ENCODE data around the gene FAM43B. TPM values are rescaled to one million over a fixed set of nuclear protein-coding genes. Genes with fewer than 3 reads are reported as not detected.

Gene FAM43B
- polyA plus RNA-seq, 1 experiment, result not detected

DNA sequence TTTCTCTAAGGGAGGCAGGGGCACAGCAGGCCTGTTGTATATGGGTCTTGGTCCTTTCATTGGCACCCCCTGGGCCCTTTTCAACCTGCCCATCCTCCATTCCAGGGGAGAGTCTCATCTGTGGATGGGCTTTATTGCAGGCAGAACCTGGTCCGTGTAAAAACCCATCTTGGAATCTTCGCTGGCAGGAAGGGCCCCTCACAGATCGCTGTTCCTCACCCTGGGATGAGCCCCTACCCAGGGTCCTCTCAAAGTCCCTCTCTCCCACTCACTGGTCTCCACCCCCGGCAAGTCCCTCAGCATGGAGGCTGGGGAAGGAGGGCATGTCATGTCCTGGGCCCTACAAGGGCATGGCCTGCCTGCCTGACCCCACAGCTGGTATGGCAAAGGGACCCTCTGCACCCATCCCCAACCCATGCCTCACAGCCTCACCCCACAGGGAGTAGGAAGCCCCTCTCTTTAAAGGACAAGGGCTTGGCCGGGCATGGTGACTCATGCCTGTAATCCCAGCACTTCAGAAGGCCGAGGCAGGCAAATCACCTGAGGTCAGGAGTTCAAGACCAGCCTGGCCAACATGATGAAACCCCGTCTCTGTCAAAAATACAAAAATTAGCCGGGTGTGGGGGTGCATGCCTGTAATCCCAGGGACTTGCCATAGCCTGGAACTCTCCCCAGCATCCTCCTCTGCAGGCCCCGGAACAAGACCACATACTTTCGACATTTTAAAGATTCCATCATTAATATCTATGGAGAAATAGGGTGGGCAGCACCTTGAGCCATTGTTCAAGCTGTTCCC, 23.4 kb downstream of the FAM43B start:
- ChIA-PET POLR2A (no interaction called here), CTCF (interaction anchor here (1.0 to 8.0 kb wide), 19 partner anchors 9 to 86 kb away, joined by 3 to 125 read pairs (median 8); partner anchors contain the start of genes CDA, DDOST and PINK1)

DNA sequence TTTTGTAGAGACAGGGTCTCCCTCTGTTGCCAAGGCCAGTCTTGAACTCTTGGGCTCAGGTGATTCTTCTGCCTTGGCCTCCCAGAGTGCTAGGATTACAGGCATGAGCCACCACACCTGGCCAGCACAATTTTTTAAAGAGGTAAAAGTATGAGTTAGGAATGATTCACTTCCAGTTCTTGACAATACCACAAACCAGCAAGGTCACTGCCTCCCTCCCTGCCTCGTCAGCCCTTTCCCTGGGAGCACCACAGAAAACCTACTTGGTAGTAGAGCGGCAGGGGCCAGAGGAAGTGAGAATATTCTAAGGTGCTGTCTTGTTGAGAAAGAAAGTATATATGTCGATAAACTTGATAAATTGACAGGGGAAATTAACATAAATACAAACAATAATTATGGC, 25.7 kb downstream of the FAM43B start:
- no peak for DNase-seq (ENCODE audit: low read depth)
- CTCF ChIA-PET, result interaction anchor here (1.7 to 8.0 kb wide), 3 partner anchors 55 to 62 kb away, joined by 4 to 125 read pairs (median 64); partner anchors contain the start of gene PINK1

More for the DNA sequence above, 23.4 kb downstream of the FAM43B start:
- Histone ChIP-seq H3K4me3 (ENCODE audit: low read depth, low read length) (no peak overlapping the region), H3K27me3 (ENCODE audit: control insufficient read depth, insufficient read depth, low read length) (peaks cover 7% of the 10 kb centered on the region), H3K36me3 (ENCODE audit: control insufficient read depth, insufficient read depth, low read length) (no peaks in the 10 kb centered on the region)
- TF ChIP-seq, protein P1, sequence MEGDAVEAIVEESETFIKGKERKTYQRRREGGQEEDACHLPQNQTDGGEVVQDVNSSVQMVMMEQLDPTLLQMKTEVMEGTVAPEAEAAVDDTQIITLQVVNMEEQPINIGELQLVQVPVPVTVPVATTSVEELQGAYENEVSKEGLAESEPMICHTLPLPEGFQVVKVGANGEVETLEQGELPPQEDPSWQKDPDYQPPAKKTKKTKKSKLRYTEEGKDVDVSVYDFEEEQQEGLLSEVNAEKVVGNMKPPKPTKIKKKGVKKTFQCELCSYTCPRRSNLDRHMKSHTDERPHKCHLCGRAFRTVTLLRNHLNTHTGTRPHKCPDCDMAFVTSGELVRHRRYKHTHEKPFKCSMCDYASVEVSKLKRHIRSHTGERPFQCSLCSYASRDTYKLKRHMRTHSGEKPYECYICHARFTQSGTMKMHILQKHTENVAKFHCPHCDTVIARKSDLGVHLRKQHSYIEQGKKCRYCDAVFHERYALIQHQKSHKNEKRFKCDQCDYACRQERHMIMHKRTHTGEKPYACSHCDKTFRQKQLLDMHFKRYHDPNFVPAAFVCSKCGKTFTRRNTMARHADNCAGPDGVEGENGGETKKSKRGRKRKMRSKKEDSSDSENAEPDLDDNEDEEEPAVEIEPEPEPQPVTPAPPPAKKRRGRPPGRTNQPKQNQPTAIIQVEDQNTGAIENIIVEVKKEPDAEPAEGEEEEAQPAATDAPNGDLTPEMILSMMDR (IDR thresholded peaks at IDR 0.05; ENCODE audit: insufficient read depth, low read depth, low read length), result no peak
- no peak for DNase-seq (ENCODE audit: low read depth)

DNA sequence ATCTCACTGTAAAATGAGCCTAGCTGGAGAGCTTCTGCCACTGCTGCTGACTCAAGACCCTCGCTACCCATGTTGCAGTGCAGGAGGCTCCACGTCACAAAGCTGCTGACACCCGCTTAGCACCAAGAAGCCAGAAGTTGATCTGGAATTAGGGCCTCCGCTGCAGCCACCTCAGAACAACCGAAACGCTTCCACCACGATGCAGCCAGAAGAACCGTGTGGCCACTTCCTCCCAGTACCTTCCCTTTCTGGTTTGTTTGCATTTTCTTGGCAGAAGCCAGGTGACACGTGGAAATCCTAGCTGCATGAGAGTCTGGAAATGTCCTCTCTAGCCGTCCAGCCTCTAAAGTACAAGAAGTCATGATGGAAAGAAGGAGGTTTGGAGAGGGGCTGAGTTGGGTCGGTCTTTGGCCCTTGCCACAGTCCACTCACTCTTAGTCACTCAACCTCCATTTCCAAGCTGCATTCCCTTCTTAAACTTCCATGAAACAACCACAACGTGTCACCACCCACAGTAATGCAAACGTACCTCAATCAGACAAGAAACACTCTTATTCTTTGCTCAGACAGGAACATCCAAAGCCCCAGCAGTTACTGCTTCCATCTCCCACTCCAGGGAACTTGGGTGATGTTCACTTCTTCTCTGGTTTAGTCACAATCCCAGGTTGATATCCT, 26.5 kb downstream of the FAM43B start:
- no peak for DNase-seq (ENCODE audit: low read depth)
- Histone ChIP-seq H3K27me3 (ENCODE audit: control insufficient read depth, insufficient read depth, low read length) (peaks cover 2% of the 10 kb centered on the region), H3K36me3 (ENCODE audit: control insufficient read depth, insufficient read depth, low read length) (no peaks in the 10 kb centered on the region), H3K4me3 (ENCODE audit: low read depth, low read length) (no peak overlapping the region)
- TF ChIP-seq, protein P1 (IDR thresholded peaks at IDR 0.05; ENCODE audit: insufficient read depth, low read depth, low read length), result no peak
- ChIA-PET POLR2A (no interaction called here), CTCF (interaction anchor here (1.7 to 7.9 kb wide), 2 partner anchors 55 to 60 kb away, joined by 4 to 125 read pairs; partner anchors contain the start of gene PINK1)

More for the DNA sequence above, 25.7 kb downstream of the FAM43B start:
- Histone ChIP-seq H3K4me3 (ENCODE audit: low read depth, low read length) (no peak overlapping the region), H3K36me3 (ENCODE audit: control insufficient read depth, insufficient read depth, low read length) (no peaks in the 10 kb centered on the region), H3K27me3 (ENCODE audit: control insufficient read depth, insufficient read depth, low read length) (peaks cover 7% of the 10 kb centered on the region)
- POLR2A ChIA-PET, result no interaction called here
- TF ChIP-seq, protein P1 (IDR thresholded peaks at IDR 0.05; ENCODE audit: insufficient read depth, low read depth, low read length), result no peak

DNA sequence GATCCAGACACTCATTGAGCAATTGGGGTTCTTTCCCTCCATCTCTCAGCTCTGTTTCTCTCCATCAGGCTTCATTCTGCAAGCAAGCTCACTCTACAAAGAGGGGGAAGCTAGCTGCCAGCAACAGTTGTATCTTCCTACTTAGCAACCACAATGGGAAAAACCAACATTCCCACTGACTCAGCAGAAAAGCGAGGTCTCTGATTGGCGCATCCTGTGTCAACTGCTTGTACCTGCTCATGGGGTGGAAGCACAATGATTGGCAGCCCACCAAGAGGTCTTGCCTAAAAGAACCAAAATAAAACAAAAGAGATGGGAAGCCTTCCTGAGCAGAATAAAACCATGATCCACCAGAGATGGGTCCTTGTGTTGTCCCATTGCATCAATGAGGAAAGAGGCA, 32.5 kb downstream of the FAM43B start:
- ChIA-PET CTCF (interaction anchor here (1.0 to 8.9 kb wide), 3 partner anchors 10 to 55 kb away, joined by 3 to 82 read pairs (median 8); partner anchors contain the start of gene PINK1), POLR2A (no interaction called here)
- TF ChIP-seq, protein P1 (IDR thresholded peaks at IDR 0.05; ENCODE audit: insufficient read depth, low read depth, low read length), result no peak
- H3K36me3 ChIP-seq (ENCODE audit: control insufficient read depth, insufficient read depth, low read length), result no peaks in the 10 kb centered on the region
- H3K4me3 ChIP-seq (ENCODE audit: low read depth, low read length), result no peak overlapping the region
- no peaks in the 10 kb centered on the region for H3K27me3 ChIP-seq (ENCODE audit: control insufficient read depth, insufficient read depth, low read length)
- no peak for DNase-seq (ENCODE audit: low read depth)

Measured in BJ (cell line).